Urothelium cell line (cell line): Measurements from ENCODE around the gene CACNB4.
A peak's percentile ranks its signal among the peaks of the same experiment; 100 is the strongest.
"Not testable (repeated sequence)": the region's sequence is repeated elsewhere in the genome, so short reads cannot be mapped to it uniquely, and the experiment has no call there.

Experiments
- DNase-seq: peaks from one replicate; pipeline ENCODE4 v3.0.0; 2011; ENCODE audit warnings: low spot score, mixed read lengths
- FAIRE-seq: peaks from 2 replicates; lab custom pipeline; 2011; peaks lifted over from hg19 to GRCh38; lab: Jason Lieb, UNC

Gene CACNB4

GRCh38 chr2:152028182-152028862, 70.5 kb downstream of the CACNB4 start:
- no peak for FAIRE-seq
- DNase-seq = no peak

- DNase-seq (peak; percentile 74), FAIRE-seq (no peak)
Observed at GRCh38 chr2:152025678-152026287, 73.1 kb downstream of the CACNB4 start.

DNA sequence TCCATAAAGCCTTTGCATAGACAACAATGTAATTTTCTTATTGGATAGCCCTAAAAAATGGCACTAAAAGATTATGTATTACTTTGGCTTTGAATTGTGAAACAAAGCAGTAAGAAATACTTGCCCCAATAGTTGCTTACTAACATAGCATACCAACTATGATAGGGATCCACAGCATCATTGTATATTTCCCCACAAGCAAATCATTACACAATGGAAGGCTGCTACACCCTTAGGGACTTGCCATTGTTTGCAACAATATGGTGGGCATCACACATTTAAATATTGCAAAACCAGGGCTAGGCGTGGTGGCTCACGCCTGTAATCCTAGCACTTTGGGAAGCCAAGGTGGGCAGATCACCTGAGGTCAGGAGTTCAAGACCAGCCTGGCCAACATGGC, 74.4 kb downstream of the CACNB4 start:
- no peak for DNase-seq
- no peak for FAIRE-seq

DNA sequence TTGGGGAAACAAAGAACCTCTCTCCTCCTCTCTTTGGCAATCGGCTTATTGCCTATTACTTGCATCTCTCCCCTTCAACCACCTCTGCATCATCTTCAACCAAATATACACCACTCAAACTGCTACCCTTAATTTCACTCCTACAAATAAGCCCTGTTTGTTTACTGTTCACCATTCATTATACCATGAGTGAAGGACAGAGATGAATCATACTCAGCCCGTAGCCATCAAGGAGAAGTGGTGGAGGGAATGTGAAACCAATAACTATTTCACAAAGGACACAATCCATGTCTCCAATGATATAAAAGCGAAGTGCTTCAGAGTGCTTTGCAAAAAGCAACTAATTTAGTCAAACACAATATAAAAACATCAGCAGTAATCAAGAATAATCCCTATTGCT, 76.8 kb downstream of the CACNB4 start:
- no peak for FAIRE-seq

GRCh38 chr2:152021001-152021400, 77.8 kb downstream of the CACNB4 start:
- not testable (repeated sequence) for DNase-seq, FAIRE-seq

More for the DNA sequence above, 76.8 kb downstream of the CACNB4 start:
- no peak for DNase-seq

DNA sequence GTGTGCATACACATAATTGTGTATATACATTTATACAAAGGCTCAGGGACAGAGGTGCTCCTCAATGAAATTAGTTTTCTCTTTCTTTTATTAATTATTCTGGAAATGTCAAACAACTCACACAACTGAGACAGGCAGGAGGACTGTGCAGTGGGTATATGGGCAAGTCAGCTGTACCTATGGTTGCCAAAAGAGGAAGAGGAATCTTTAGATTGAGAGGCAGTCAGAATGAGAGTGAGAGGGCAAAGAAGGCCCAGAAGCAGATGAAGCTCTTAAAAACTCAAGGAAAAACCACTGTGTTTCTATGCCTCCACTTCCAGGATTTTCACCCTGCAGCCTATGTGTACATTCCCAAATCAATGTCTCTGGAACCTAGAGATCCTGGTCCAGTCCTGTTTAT, 79.1 kb downstream of the CACNB4 start:
- FAIRE-seq = no peak
- no peak for DNase-seq

DNA sequence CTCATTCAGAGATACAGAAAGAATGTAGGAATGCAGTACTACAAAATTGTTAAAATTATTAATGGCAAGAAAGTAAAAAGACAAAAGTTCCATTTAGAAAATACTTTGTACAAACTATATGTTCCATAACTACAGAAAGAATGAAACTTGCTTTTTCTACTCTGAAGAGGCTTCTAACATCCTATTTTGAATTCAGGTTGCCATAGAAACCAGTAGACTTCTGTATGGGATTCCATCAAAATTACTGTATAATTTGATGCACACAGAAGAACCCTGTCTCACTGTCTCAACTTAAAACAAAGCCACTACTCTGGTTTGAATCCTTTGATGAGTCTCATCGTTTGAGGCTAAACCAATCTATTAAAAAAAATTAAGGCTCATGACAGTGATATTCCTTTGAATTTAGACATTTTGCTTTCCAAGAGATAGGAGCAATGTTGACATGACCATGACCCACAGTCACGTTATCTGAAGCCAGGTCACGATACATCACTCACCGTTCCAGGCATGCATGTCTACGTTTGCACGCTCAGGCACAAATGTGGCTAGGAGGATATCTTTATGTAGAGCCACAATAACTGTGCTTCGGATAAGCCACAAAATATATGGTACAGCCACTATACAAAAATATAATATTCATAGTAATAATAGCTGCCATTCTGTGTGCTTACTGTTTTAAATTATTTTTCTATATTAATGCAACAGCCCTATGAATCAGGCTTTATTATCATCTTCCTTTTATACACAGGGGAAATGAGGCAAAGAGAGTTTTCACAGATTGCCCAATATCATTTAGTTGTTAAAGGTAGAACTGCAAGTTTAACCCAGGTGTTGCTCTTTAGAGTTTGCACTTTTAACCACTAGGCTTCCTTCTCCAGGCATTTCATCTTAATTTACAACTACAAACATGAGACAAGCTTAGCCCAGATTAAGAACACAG, 82.4 kb downstream of the CACNB4 start:
- FAIRE-seq = no peak
- DNase-seq = no peak

DNA sequence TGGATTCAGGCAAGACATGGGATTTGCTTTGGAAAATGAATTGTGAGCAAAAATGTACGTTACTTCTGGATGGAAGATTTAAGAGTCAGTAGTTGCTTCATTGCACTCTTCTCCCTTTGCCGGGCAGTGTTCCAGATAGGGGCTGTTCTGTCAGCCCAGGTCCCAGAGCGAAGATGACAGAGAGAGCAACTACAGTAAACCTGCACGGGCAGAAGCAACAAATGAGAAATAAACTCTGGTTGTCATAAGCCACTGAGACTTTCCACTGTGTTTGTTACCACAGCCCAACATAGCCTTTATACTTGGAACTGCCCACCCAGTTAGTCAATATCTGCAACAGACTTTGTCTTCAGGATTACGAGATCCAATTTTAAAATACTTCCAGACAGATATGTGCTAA, 83.3 kb downstream of the CACNB4 start:
- FAIRE-seq (no peak), DNase-seq (no peak)

DNA sequence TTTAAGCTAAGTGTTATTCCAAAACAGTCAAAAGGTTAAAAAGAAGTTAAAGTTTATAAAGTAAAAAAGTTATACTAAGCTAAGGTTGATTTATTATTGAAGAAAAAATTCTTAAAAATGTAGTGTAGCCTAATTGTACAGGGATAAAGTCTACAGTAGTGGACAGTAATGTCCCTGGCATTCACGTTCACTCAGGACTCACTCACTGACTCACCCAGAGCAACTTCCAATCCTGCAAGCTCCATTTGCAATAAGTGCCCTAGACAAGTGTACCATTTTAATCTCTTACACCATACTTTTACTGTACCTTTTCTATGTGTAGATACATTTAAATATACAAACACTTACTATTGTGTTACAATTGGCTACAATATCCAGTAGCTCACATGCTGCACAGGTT, 86.1 kb downstream of the CACNB4 start:
- no peak for DNase-seq
- FAIRE-seq = no peak

DNA sequence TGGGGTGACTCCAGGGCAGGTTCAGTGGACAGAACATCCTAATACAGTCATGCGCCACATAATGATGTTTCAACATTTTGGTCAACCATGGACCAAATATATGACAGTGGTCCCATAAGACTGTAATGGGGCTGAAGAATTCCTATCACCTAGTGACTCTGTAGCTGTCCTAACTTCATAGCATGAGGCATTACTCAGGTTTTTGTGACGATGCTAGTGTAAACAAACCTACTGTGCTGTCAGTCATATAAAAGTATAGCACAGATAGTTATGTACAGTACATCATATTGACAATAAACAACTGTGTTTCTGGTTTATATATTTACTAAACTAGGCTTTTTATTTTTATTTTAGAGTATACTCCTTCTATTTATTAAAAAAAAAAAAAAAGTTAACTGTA, 87.1 kb downstream of the CACNB4 start:
- DNase-seq = no peak
- no peak for FAIRE-seq

DNA sequence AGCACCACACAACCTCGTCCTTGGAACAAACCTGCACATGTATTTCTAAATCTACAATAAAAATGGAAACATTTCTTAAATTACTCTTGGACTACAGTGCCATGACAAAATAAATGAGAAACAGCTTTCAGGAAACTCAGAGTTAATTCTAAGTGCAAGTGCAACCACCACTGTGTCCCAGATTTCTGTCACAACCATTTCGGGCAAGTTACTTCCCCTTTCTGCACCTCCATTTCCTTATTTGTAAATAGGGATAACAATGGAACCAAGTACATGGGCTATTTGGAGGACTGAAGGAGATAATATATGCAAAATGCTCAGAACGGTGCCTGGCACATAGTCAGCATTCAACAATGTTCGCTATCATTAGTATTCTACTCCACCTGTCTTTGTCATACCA, 93.2 kb downstream of the CACNB4 start:
- DNase-seq (no peak), FAIRE-seq (no peak)

DNA sequence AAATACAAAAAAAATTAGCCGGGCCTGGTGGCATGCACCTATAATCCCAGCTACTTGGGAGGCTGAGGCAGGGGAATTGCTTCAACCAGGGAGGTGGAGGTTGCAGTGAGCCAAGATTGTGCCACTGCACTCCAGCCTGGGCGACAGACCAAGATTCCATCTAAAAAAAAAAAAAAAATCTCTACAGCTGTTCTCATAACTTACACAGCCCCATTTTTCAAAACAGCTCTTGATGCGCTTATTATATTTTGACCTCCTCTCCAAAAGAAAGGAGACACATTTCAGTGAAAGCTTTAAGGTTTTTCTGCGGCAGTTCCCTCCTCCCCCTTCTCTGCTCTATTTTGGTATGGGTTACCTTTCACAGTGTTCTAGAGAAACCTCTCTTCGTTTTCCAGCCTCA, 95.6 kb downstream of the CACNB4 start:
- not testable (repeated sequence) for FAIRE-seq

GRCh38 chr2:151999053-151999452, 99.8 kb downstream of the CACNB4 start:
- FAIRE-seq = no peak
- DNase-seq = peak; percentile 72

More for the DNA sequence above, 95.6 kb downstream of the CACNB4 start:
- not testable (repeated sequence) for DNase-seq

DNA sequence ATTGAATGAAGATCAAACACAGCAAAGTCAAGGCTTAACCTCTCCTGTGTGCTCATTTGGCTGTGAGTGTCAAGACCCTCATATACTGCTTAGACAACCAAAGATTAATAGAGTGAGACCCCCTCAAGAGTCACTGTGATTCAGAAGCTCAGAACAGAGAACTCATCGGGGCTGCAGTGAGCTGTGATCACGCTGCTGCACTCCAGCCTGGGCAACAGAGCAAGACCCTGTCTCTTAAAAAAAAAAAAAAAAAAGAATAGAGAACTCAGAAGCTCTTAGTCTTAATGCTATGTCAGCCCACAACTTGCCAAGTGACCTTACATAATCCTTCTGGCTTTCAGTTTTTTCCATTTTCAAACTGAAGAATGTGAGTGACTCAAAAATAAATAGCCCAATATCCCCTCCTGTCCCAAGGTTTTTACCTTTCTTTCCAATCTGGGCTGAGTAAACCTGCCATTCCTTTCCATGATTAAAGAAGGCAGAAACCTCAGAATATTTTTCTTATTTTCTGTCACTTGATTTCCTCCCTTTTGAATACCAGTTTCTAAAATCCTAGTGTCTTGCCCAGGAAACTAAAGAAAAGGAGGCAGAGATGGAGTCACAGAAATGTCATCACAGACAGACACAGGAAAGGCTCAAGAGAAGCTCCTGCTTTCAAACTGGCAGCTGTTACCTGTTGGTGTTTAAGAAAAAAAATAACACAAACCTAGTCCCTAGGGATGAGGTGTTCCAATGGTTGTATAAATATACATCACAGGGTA, 102.4 kb downstream of the CACNB4 start:
- DNase-seq (no peak), FAIRE-seq (no peak)

DNA sequence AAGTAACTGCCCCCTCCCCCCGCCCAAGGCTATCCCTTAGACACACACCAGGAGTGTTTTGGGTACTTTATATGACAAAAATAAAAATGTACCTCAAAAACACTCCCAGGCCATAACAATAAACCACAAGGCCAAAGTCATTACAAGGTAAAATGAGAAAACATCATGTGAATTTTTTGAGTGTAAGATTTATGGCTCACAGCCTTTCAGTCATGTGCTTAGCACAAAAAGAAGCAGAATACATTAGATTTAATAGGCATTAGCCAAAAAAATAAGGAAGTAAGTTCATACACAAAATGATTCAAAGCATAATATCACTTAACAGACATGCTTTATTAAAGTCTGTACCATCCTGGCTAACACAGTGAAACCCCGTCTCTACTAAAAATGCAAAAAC, 103.7 kb downstream of the CACNB4 start:
- DNase-seq = no peak
- FAIRE-seq = no peak

- not testable (repeated sequence) for FAIRE-seq, DNase-seq
Observed at GRCh38 chr2:151994178-151994577, 104.7 kb downstream of the CACNB4 start.

GRCh38 chr2:151991010-151991409, 107.8 kb downstream of the CACNB4 start:
- FAIRE-seq (no peak), DNase-seq (no peak)

- FAIRE-seq = no peak
- no peak for DNase-seq
Observed at GRCh38 chr2:151989378-151989777, 109.5 kb downstream of the CACNB4 start.

GRCh38 chr2:151987484-151987883, 111.4 kb downstream of the CACNB4 start:
- DNase-seq (no peak), FAIRE-seq (no peak)

GRCh38 chr2:151984424-151985083, 114.3 kb downstream of the CACNB4 start:
- no peak for FAIRE-seq
- no peak for DNase-seq
